Fibroblast of lung (primary cell): Measurements from ENCODE around the gene MLYCD.

ENCODE experiments used
- CTCF ChIP-seq, 2 donors: IDR thresholded peaks in 1 of 2; conservative IDR thresholded peaks in 1 of 2; 1 replicate in 1 of 2; 2 replicates in 1 of 2; pipeline ENCODE4 v1.5.1; 2011 to 2012; ENCODE audit warnings: low read length in 2 of 2, control low read depth in 1 of 2, inconsistent platforms in 1 of 2, low read depth in 1 of 2, mild to moderate bottlenecking in 1 of 2
- EZH2 ChIP-seq: IDR thresholded peaks from 2 replicates; pipeline ENCODE4 v1.5.1; 2012; ENCODE audit warnings: low read length, control low read depth, mild to moderate bottlenecking; ENCODE audit errors: missing control alignments

GRCh38 chr16:83852774-83853173 lies 46.1 kb upstream of the MLYCD start:
- TF ChIP-seq EZH2 (no peak), CTCF (conservative IDR thresholded peaks at IDR 0.05 in 1 of 2, IDR thresholded peaks at IDR 0.05 in 1 of 2; ENCODE audit: low read depth in 1 of 2, low read length in 2 of 2) (no peak)
